HepG2 (cell line): ENCODE measurements around the gene P4HB.
A peak's percentile ranks its signal among the peaks of the same experiment; 100 is the strongest.

ENCODE experiments used
- ATF2 ChIP-seq: sonication (generic); formaldehyde crosslinking; IDR thresholded peaks from 2 replicates; pipeline ENCODE4 v1.4.0; 2020; ENCODE audit warnings: missing genetic modification reagents
- BRCA1 ChIP-seq: sonication (generic); formaldehyde crosslinking; IDR thresholded peaks from 2 replicates; pipeline ENCODE4 v1.4.0; 2020; ENCODE audit warnings: missing genetic modification reagents
- CBX2 ChIP-seq, 2 experiments: fragments of 200-600 bp in 1 of 2; sonication (generic); formaldehyde crosslinking in 1 of 2; IDR thresholded peaks; 2 replicates each; pipeline versions ENCODE4 v1.7.0 to v1.8.1; 2018 to 2022; ENCODE audit warnings: low read depth in 2 of 2, low read length in 1 of 2, mild to moderate bottlenecking in 1 of 2, missing genetic modification reagents in 1 of 2
- ESRRA ChIP-seq: sonication (generic); formaldehyde crosslinking; IDR thresholded peaks from 2 replicates; pipeline ENCODE4 v1.5.1; 2020; ENCODE audit warnings: mild to moderate bottlenecking, low read depth, missing genetic modification reagents
- HNRNPLL ChIP-seq: fragments of 200-400 bp; formaldehyde crosslinking; IDR thresholded peaks from 2 replicates; pipeline ENCODE4 v1.6.1; 2017; ENCODE audit warnings: mild to moderate bottlenecking, low read depth, low read length; ENCODE audit not compliant: poor library complexity, severe bottlenecking
- MYC ChIP-seq: sonication (generic); formaldehyde crosslinking; IDR thresholded peaks from 2 replicates; pipeline ENCODE4 v1.9.0; 2021; ENCODE audit warnings: missing genetic modification reagents, borderline replicate concordance
- NFRKB ChIP-seq: fragments of 450-650 bp; IDR thresholded peaks from 2 replicates; pipeline ENCODE4 v1.6.1; 2017
- SMAD3 ChIP-seq: sonication (generic); formaldehyde crosslinking; IDR thresholded peaks from 2 replicates; pipeline ENCODE4 v1.4.0; 2020; ENCODE audit warnings: missing genetic modification reagents
- SOX13 ChIP-seq, 3 experiments: fragments of 450-650 bp in 1 of 3; sonication (generic) in 1 of 3; formaldehyde crosslinking in 1 of 3; IDR thresholded peaks in 2 of 3; conservative IDR thresholded peaks in 1 of 3; 2 replicates each; pipeline versions ENCODE4 v1.5.0 to v1.6.1; 2016 to 2020; ENCODE audit warnings: antibody characterized with exemption in 1 of 3, mild to moderate bottlenecking in 1 of 3, missing compliant biosample characterization in 1 of 3, missing genetic modification reagents in 1 of 3, moderate library complexity in 1 of 3
- SOX6 ChIP-seq, 2 experiments: fragments of 450-650 bp in 1 of 2; sonication (generic) in 1 of 2; formaldehyde crosslinking in 1 of 2; IDR thresholded peaks; 2 replicates each; pipeline versions ENCODE4 v1.4.0 to v1.6.1; 2017 to 2020; ENCODE audit warnings: antibody characterized with exemption in 1 of 2, mild to moderate bottlenecking in 1 of 2, missing genetic modification reagents in 1 of 2
- SP5 ChIP-seq: IDR thresholded peaks from 2 replicates; pipeline ENCODE4 v1.6.1; 2016; ENCODE audit warnings: low read depth, borderline replicate concordance
- ZNF274 ChIP-seq: sonication (generic); formaldehyde crosslinking; IDR thresholded peaks from 2 replicates; pipeline ENCODE4 v1.5.1; 2020; ENCODE audit warnings: mild to moderate bottlenecking, missing genetic modification reagents
- ZNF766 ChIP-seq: sonication (generic); formaldehyde crosslinking; IDR thresholded peaks from 2 replicates; pipeline ENCODE4 v1.5.0; 2020; ENCODE audit warnings: missing genetic modification reagents, borderline replicate concordance
- ZNF776 ChIP-seq: sonication (generic); formaldehyde crosslinking; IDR thresholded peaks from 2 replicates; pipeline ENCODE4 v1.4.0; 2020; ENCODE audit warnings: mild to moderate bottlenecking, missing genetic modification reagents

GRCh38 chr17:81833921-81834830 lies 26.2 kb downstream of the P4HB start:
- TF ChIP-seq SP5 (no peak), ESRRA (no peak), ZNF776 (CRISPR knock-in tag) (0 out of 2 replicates have a peak, but pooled peaks have one; percentile 32), ATF2 (CRISPR knock-in tag) (no peak), CBX2 (IDR thresholded peaks at IDR 0.05; ENCODE audit: low read depth, low read length) (no peak), CBX2 (CRISPR knock-in tag; IDR thresholded peaks at IDR 0.05; ENCODE audit: low read depth) (no peak), SOX6 (IDR thresholded peaks at IDR 0.05) (no peak), SOX6 (CRISPR knock-in tag; IDR thresholded peaks at IDR 0.05) (0 out of 2 replicates have a peak, but pooled peaks have one; percentile 5), MYC (peak; percentile 43; the same call in 1 of the 2 replicates), SOX13 (IDR thresholded peaks at IDR 0.05) (no peak), SOX13 (CRISPR knock-in tag; conservative IDR thresholded peaks at IDR 0.05 in 1 of 2, IDR thresholded peaks at IDR 0.05 in 1 of 2) (no peak), NFRKB (no peak), ZNF274 (CRISPR knock-in tag) (no peak), HNRNPLL (no peak), SMAD3 (CRISPR knock-in tag) (no peak), BRCA1 (CRISPR knock-in tag) (no peak), ZNF766 (no peak)
